Measurements from ENCODE around the gene BRME1. TPM values are rescaled to one million over a fixed set of nuclear protein-coding genes. Genes with fewer than 3 reads are reported as not detected.

BRME1 gene
- polyA plus RNA-seq, 1 donor (not counting 4 experiments of a cell fraction or from before 2014, with no cell fraction given) = 0.22 TPM

DNA sequence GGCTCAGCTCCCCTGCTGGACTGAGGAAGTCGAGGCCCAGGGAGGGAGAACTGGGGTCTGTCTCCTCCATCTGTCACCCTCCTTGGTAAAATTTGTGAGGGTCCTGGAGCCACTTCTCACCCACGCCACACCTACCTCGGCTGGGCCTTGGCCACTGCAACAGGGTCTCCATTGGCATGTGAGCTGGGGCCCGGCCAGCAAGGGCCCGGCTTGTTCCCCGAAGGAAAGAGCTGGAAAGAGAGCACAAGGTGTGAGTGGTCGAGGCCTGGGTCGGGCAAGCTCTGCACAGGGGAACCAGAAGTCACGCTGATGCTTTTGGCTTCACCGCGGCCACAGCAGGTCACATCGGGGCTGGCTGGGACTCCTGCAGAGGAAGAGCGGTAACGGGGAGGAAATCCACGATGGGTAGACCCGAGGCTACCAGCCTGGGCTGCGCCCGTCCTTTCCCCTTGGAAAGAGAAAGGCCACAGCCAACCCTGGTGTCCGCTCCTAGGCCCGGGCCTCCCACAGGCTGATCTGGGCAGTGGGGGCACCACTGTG lies 20.0 kb downstream of the BRME1 start:
- H4K20me1 ChIP-seq (ENCODE audit: control insufficient read depth, extremely low read depth, insufficient read depth, low read length) = no peaks in the 10 kb centered on the region
- FAIRE-seq (no peak), DNase-seq (ENCODE audit: low read depth, low spot score) (no peak)
- no peaks in the 10 kb centered on the region for H3K36me3 ChIP-seq (ENCODE audit: control insufficient read depth in 2 of 2, extremely low read depth in 1 of 2, insufficient read depth in 2 of 2, low read length in 2 of 2)
- peaks cover 8% of the 10 kb centered on the region for H3K27me3 ChIP-seq (ENCODE audit: control insufficient read depth, extremely low read depth, insufficient read depth, low read length)
- dilution Hi-C loops (cut with MboI; ENCODE audit: extremely low pct_ligation_motif_present, low sequenced_read_pairs) = no loop called here
- no peaks in the 10 kb centered on the region for H3K9me3 ChIP-seq (ENCODE audit: control insufficient read depth, low read depth, low read length)
- no peaks in the 10 kb centered on the region for H3K79me2 ChIP-seq (ENCODE audit: control insufficient read depth, insufficient read depth, low read length)
- TF ChIP-seq EZH2 (IDR thresholded peaks at IDR 0.05; ENCODE audit: low read length) = no peak
- TF ChIP-seq, protein P1, sequence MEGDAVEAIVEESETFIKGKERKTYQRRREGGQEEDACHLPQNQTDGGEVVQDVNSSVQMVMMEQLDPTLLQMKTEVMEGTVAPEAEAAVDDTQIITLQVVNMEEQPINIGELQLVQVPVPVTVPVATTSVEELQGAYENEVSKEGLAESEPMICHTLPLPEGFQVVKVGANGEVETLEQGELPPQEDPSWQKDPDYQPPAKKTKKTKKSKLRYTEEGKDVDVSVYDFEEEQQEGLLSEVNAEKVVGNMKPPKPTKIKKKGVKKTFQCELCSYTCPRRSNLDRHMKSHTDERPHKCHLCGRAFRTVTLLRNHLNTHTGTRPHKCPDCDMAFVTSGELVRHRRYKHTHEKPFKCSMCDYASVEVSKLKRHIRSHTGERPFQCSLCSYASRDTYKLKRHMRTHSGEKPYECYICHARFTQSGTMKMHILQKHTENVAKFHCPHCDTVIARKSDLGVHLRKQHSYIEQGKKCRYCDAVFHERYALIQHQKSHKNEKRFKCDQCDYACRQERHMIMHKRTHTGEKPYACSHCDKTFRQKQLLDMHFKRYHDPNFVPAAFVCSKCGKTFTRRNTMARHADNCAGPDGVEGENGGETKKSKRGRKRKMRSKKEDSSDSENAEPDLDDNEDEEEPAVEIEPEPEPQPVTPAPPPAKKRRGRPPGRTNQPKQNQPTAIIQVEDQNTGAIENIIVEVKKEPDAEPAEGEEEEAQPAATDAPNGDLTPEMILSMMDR (optimal IDR thresholded peaks at IDR 0.05 in 1 of 3, IDR thresholded peaks at IDR 0.05 in 1 of 3, conservative IDR thresholded peaks at IDR 0.05 in 1 of 3; ENCODE audit: extremely low read depth in 1 of 3, insufficient read depth in 2 of 3, low read length in 3 of 3) = no peak
- peaks cover 22% of the 10 kb centered on the region for H3K4me1 ChIP-seq (ENCODE audit: control insufficient read depth, extremely low read depth, insufficient read depth, low read length)
- no peak overlapping the region for H3K27ac ChIP-seq (ENCODE audit: control insufficient read depth, insufficient read depth, low read length)
- H3K9me1 ChIP-seq (ENCODE audit: control insufficient read depth, extremely low read depth, insufficient read depth, low read length) = no peaks in the 10 kb centered on the region
- H2AFZ ChIP-seq (ENCODE audit: control insufficient read depth, low read length) = no peak overlapping the region
- H3K4me3 ChIP-seq (ENCODE audit: control insufficient read depth in 2 of 3, extremely low read depth in 1 of 3, insufficient read depth in 2 of 3, low read depth in 1 of 3, low read length in 3 of 3) = no peak overlapping the region
- no peak overlapping the region for H3K4me2 ChIP-seq (ENCODE audit: control insufficient read depth, extremely low read depth, insufficient read depth, low read depth, low read length)
- H3K9ac ChIP-seq (ENCODE audit: control insufficient read depth, extremely low read depth, insufficient read depth, low read length) = no peak overlapping the region

DNA sequence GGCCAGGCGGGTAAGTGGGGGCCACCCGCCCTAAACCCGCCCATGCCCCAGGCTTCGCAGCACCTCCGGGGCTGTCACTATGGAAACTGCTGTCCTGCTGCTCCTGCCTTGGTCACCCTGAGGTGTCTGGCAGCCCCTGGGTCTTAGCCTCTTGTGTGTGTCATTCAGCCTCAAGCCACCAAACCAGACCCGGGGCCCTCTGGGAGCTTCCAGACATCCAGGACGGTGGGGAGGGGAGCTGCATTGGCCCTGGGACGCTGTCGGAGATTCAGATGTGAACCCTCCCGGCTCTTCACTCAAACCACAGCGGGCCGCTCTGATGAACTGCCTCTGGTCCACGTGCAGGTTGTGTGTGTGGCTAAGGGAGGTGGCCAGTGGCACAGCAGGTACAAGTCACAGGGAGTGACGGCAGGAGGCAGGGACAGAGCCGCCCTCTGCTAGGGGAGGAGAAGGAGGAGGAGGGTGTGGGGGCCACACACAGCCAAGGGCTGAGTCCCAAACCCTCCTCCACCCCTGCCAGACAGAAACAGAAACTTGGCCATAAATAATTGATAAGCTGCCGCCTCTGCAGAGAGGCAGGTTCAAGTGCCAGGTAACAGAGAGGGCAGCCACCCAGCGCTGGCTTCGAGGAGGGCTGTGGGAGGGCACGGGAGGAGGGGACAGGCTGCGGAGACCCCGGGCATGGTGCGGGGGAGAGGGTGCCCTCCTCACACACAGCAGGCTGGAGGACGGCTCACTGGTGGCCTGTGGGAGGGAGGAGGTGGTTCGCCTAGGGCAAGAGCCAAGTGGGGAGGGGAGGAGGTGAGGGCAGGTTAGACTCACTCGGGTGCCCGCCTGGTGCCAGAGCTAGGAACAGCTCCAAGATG lies 21.0 kb downstream of the BRME1 start:
- Histone ChIP-seq H3K4me2 (ENCODE audit: control insufficient read depth, extremely low read depth, insufficient read depth, low read depth, low read length) (no peak overlapping the region), H3K79me2 (ENCODE audit: control insufficient read depth, insufficient read depth, low read length) (no peaks in the 10 kb centered on the region), H3K36me3 (ENCODE audit: control insufficient read depth in 2 of 2, extremely low read depth in 1 of 2, insufficient read depth in 2 of 2, low read length in 2 of 2) (no peaks in the 10 kb centered on the region), H4K20me1 (ENCODE audit: control insufficient read depth, extremely low read depth, insufficient read depth, low read length) (no peaks in the 10 kb centered on the region), H3K27me3 (ENCODE audit: control insufficient read depth, extremely low read depth, insufficient read depth, low read length) (peaks cover 8% of the 10 kb centered on the region), H3K4me1 (ENCODE audit: control insufficient read depth, extremely low read depth, insufficient read depth, low read length) (peaks cover 28% of the 10 kb centered on the region), H3K27ac (ENCODE audit: control insufficient read depth, insufficient read depth, low read length) (no peak overlapping the region), H3K4me3 (ENCODE audit: control insufficient read depth in 2 of 3, extremely low read depth in 1 of 3, insufficient read depth in 2 of 3, low read depth in 1 of 3, low read length in 3 of 3) (no peak overlapping the region), H3K9me3 (ENCODE audit: control insufficient read depth, low read depth, low read length) (no peaks in the 10 kb centered on the region), H3K9me1 (ENCODE audit: control insufficient read depth, extremely low read depth, insufficient read depth, low read length) (peaks cover 2% of the 10 kb centered on the region), H2AFZ (ENCODE audit: control insufficient read depth, low read length) (no peak overlapping the region), H3K9ac (ENCODE audit: control insufficient read depth, extremely low read depth, insufficient read depth, low read length) (no peak overlapping the region)
- DNase-seq (ENCODE audit: low read depth, low spot score) = no peak
- FAIRE-seq = no peak
- dilution Hi-C loops (cut with MboI; ENCODE audit: extremely low pct_ligation_motif_present, low sequenced_read_pairs) = no loop called here
- TF ChIP-seq EZH2 (IDR thresholded peaks at IDR 0.05; ENCODE audit: low read length) = no peak
- TF ChIP-seq, protein P1 (optimal IDR thresholded peaks at IDR 0.05 in 1 of 3, IDR thresholded peaks at IDR 0.05 in 1 of 3, conservative IDR thresholded peaks at IDR 0.05 in 1 of 3; ENCODE audit: extremely low read depth in 1 of 3, insufficient read depth in 2 of 3, low read length in 3 of 3) = no peak
